SW480 (cell line): ENCODE results near the gene TBX4.
"Not testable (repeated sequence)": the region's sequence is repeated elsewhere in the genome, so short reads cannot be mapped to it uniquely, and the experiment has no call there.

Experiments
- DNase-seq: peaks from one replicate; pipeline ENCODE4 v3.0.0-alpha.2; 2016; ENCODE audit warnings: low spot score

The TBX4 gene

DNA sequence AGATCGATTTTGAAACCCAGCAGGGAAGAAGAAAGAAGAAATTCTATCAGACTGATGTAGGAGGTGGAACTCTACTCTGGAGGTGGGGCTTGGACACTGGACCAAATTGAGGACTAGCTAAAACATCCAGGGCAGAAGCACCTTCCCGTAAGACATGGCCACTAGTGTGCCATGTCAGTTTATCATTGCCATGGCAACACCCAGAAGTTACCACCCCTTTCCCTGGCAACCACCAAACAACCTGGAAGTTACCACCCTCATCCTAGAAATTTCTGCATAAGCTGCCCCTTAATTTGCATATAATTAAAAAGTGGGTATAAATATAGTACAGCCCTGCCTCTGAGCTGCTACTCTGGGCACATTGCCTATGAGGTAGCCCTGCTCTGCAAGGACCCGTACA, 72.1 kb downstream of the TBX4 start:
- no peak for DNase-seq

DNA sequence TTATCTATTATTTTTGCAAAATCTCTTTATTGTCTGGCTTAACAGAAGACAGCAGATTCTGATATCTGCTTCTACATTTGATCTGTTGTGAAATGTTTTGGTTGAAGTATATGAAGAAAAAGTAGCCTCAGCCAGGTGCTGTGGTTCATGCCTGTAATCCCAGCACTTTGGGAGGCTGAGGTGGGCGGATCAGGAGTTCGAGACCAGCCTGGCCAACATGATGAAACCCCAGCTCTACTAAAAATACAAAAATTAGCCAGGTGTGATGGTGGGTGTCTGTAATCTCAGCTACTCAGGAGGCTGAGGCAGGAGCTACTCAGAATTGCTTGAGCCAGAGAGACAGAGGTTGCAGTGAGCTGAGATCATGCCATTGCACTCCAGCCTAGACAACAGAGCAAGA, 75.2 kb downstream of the TBX4 start:
- DNase-seq, result not testable (repeated sequence)

DNA sequence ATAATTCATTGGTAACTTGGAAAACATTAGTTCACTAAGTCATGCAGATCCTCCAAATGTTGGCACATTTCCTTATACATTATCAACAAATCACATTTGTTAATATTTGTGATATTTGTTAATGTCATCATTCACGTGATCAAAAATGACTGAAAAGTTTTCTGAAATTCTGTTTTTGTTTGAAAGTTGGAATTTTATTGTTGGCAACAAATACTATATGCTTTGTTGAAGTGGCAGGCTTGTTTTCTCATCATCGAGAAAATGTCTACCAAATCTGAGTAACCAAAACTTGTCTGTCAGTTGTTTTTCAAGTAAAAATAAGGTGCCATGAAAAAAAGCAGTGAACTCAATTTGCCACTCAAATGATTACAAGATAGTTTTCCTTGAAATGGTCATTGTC, 75.9 kb downstream of the TBX4 start:
- no peak for DNase-seq

DNA sequence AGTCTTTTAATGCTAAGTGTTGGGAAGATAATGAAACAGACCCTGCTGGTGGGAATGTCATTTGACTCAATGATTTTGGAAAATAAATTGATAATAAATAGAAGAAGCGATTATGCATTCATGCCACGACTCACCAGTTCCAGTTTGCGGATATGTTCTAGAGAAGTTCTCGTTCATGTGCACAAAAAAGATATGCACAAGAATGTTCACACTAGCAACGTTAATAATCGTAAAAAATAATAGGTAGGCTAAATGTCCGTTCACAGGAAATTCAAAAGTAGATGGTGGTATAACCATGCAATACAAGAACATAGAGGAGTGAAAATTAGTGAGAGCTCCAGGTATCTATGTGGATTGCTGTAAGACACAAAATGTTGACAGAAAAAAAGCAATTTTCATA, 79.0 kb downstream of the TBX4 start:
- no peak for DNase-seq

DNA sequence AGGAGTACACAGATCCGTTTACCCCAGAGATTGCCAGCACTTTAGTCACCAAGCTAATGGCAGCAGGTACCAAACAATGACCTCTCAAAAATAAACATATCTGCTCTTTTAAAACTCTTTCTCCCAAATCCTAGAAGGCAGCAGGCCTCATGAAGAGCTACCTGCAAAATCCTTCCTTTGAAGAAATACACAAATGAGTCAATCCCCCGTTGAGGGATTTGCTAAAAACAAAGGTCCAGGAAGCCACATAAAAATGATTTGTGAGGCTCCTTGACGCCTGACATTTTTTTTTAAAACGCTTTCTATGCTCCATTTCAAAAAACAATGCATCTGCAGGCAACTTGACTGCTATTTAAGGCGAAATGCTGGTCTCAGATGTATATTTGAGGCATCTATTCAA, 80.6 kb downstream of the TBX4 start:
- DNase-seq, result no peak

DNA sequence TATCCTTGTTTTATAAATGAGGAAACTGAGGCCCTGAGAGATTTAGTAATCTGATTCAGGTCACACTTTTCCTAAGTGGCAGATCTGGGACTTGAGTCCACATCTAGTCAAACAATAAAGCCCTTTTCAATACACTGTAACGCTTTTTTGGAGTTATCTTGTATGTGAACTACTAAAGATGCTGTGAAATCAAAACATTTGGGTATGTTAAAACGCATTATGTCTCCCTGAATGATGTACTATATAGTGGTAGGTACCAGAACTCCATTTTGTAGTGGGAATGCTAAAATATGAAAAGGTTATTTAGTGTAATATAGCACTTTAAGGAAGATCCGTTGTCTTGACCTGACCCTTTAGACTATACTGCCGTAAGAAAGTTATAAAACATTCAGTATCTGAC, 81.6 kb downstream of the TBX4 start:
- DNase-seq, result no peak

DNA sequence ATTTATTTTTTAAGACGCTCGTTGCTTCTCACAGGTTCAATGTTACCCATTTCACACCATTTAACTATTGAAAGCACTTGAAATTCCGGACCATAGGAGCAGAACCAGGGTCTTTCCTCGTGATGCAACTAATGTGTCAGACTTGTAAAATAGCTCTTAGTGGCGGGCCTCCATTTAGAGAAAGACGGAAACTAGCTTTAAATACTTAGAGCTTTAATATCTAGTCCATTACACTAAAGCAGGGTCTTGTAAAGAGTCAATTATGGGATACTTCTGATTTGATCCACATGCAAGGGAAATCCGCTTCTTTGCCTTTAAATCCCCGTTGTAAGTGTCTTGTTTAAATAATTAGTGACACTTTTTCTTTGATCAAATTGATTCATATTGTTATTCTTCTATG, 82.2 kb downstream of the TBX4 start:
- DNase-seq, result no peak
